HG03095 (cell line): ENCODE measurements around the gene SLC28A3.

Experiments
- ATAC-seq: cut with Tn5 transposase; IDR thresholded peaks from one replicate; pipeline ENCODE4 v1.9.1; 2021; ENCODE audit warnings: moderate library complexity; ENCODE audit not compliant: unreplicated experiment

The SLC28A3 gene

DNA sequence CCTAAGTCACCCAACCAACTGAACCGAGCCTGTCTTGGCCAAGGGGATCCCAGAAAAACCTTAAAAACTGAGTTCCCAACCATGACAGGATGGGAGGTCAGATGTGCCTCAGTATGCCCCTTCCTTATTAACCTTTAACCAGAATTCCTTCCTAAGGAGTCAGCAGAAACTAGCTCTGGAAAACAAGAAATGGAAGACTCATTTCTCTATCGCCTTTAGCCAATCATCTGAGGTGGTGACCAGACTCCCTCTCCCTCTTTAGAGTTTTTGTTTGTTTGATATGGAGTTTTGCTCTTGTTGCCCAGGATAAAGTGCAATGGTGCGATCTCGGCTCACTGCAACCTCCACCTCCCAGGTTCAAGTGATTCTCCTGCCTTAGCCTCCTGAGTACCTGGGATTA, 37.5 kb downstream of the SLC28A3 start:
- ATAC-seq: no peak

DNA sequence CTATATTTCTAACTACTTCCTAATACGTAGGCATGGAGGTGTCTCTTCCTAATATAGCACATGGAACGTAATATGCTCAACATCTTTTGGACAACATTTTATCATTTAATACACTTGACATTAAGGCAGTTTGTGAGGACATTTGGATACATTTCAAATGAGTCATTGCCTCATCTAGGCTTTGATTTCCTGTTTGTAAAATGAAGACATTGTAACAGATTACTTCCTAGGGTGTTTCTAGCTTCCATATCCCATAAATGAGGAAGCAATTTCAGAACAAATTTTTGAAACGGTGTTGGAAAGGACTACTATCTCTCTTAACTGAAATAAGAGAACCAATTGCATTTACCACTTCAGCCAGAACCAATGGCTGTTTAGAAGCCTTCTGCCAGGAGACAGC, 38.7 kb downstream of the SLC28A3 start:
- ATAC-seq: no peak

DNA sequence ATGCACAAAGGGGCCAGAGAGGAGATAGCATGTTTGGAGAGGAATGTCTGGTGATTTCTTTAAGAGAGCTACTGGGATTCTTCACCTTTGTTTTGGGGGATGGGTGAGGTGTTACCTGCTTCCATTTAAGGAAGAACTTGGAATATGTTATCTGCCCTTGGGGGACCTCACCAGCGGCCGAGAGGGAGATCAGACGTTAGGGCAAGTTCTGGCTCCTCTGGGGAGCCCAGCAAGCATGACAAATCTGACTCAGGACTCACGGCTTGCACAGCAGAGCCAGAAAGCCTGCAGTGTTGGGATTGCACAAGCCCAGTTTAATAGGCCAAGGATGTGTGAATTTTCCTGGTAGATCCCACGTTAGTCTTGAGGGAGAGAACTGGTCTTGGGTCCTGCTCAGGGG, 40.3 kb downstream of the SLC28A3 start:
- ATAC-seq: no peak

DNA sequence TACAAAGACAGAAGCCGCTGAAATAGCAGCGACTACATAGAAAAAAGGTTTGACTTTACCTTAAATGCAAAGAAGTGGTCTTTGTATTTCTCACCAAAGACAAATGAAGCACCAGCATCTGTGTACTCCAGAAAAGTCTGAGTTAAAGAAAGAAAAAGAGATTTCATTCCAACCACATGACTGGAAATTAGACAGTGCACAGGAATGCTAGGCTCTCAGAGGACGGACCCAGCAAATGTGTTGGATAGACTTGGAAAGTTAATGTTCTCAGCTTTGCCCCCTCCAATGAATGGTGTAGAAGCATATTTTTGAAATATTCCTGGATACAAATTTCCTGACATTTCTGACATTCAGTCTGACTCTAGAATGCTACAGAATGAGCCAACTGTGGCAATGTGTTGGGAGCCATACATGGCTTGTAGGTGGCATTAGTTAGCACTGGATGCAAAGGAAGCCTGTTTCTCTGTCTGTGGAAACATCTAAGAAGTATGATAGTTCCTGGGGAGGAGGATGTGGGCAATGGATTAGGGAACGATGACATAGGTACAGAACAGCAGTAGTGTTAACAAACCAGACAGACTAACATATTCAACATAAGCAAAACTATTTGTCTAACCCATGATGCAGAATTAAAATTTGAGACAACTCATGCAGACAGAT, 43.3 kb downstream of the SLC28A3 start:
- ATAC-seq: no peak

DNA sequence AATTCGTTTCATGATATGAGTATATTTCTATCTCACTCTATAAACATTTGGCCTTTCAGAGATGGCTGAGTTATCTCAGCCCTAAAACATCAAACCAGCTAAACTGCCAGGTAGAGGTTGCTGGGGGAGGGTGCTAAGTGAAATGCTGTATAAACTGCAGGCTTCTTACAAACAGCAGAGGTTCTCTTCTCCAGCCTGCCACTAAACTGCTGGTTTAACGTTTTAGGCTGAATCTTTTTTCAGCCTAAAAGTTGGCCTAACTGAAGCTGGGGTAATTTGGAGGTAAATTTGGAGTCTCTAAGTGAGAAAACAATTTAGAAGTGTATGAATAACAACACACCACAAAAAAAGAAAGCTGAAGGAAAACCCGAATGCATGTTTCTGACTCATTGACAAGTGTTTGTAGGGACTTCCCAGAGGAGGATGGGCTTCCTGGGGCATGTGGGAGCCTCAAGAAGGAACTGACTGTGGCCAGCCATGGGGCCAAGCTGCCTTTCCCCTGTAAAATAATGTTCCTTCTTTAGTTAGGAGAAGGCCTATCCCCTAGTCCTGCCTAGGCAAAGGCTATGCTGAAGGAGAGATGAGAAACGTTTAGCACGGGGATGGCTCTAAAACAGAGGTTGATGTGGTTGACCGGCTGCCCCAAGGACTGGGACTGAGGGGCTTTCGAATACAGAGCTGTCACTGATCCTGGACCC, 44.3 kb downstream of the SLC28A3 start:
- peak; percentile 55 for ATAC-seq

DNA sequence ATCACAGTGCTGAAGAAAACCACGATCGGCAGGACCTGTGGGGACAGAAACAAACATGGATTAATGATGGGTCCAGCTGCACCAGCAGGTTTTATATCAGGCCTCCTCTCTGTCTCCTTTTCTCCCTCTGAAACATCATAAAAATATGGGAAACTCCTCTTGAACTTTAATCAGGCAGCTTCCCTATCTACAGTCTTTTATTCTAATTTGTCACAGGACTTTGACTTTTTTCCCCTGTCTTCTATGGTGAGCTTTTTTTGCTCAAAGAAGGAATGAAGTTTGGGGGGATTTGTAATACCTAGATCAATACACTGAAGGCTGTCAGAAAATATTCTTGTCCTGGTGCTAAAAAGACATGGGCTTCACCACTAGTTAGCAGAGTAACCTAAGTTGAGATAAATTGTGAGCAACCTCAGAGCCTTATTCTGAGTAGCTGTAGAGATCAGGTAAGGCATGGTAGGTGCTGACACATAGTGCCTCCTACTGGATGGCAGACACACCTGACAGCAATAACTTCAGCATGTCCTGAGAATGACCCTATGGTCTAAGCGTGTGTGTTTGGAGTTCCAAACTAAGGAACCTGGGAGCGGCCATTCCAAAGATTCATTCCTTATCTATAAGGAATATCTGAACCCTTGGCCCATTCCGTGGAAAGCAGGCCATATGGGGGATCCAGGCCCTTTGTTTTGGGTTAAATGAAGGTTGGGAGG, 46.2 kb downstream of the SLC28A3 start:
- ATAC-seq: no peak

DNA sequence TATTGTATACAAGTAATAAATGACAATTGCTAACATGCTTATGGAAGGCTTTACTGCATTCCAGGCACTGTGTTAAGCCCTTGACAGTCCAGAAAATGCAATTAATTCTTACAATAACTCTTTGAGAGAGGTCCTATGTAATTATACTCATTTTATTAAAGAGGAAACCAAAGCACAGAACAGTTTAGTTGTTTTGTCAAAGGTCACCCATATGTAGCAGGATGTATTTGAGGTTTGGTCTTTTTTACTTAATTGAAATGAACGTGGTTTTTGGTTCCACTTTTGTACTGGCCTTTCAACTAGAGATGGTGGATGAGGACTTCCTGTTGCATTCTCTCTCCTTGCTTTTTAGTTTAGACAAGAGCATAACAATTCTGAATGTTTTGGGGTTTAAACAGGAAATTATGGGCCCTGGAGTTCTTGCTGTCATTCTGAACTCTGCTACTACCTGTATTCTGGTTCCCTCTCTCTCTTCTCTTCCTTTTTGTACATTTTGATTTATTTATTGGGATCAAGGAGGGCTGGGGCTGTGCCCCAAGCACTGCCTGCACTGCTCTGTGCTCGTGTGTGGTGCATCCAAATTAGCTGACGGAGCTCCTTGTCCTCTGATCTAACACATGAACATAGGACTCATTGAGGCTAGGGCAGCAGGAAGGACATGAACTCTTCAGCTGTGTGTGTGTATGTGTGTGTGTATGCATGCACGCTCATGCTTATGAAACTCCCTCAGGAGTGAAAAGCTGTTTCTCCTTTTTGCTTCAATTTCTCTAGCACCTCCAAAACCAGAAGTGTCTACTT, 47.4 kb downstream of the SLC28A3 start:
- peak; percentile 48 for ATAC-seq

DNA sequence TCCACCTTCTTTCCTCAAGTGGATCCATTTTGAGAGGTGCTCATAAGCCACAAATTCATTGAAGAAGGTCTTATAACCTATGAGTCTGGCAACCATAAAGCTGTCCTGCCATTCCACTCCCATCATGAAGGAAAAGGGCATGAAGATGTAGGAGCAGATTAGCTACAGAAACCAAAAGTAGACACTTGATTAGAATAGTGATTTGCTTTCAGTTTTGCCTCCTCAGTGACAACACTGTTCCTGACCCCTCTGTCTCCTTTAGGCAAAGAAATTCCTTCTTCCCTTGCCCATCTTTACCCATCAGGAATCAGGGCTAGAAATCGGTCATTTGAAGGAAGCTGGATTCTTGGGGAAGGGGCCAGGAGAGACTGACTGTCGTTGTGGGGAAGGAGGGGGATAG, 55.2 kb downstream of the SLC28A3 start:
- ATAC-seq: no peak

DNA sequence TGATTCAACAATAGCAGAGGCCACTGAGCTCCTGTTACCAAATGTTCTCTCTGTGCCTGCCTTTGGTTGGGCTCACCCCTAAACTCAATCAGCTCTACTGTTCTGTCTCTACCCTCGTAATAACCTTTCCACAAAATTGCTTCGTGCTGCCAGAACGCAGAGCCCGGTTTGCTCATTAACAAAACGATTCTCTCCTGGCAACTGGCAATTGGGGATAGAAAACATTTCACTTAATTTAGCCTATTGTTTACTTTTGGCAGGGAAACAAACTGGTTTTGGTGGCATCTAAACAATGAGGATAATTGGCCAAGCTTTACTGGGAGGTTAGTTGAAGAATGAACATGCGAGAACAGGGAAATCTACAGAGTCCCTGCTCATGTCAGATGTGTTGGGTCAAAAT, 56.6 kb downstream of the SLC28A3 start:
- ATAC-seq: no peak

DNA sequence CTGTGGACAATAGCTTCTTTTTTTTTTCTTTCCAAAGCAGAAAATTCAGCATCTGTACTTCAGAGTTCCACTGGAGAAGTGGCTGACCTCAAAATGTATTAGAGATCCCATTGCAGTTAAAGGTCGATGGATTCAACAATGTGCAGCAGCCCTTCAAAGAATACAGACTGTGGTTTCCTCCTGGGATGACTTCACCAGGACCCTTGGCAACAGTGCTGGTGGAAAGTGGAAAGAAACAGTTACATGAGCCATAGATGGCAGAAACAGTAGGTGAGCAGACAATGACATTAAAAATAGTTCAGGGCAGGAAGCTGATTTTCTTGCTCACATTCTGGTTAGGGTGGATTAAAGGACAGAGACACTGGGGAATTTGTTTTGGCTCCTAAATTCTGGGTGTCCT, 62.4 kb downstream of the SLC28A3 start:
- no peak for ATAC-seq

DNA sequence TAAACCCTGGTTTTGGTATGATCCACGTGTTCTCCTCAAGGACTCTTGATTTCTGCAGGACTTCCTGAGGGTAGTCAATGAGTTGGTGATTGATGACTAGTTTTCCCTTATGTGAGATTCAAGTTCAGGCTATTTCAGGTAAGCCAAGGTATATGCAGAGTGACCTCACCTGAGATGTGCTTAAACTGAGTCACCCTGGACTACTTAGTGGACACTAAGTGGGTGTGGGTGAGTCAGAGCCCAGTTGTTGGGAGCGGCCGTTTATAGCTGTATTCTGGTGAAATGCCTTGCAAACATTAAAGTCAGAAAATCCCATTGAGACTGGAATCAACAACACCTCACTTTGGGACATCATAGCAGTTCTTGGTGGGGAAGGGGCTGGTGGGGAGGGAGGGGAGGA, 62.9 kb downstream of the SLC28A3 start:
- no peak for ATAC-seq

DNA sequence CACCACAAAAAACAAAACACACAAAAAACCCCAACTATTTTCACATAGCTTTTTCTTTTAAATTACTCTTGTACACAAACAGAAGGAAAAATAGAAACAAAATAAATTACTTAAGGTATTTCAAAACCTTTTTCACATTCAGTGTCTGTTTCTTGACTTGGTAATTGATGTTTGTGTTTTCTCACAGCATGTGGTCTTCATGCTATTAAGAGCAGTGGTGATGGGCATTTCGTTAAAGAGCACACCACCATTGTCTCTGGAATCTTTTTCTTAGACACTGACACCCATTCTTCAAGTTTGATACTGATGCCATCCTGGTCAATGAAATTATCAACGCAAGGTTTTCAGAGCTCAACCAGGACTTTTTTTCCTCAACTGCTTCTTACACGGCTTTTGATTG, 63.8 kb downstream of the SLC28A3 start:
- no peak for ATAC-seq

DNA sequence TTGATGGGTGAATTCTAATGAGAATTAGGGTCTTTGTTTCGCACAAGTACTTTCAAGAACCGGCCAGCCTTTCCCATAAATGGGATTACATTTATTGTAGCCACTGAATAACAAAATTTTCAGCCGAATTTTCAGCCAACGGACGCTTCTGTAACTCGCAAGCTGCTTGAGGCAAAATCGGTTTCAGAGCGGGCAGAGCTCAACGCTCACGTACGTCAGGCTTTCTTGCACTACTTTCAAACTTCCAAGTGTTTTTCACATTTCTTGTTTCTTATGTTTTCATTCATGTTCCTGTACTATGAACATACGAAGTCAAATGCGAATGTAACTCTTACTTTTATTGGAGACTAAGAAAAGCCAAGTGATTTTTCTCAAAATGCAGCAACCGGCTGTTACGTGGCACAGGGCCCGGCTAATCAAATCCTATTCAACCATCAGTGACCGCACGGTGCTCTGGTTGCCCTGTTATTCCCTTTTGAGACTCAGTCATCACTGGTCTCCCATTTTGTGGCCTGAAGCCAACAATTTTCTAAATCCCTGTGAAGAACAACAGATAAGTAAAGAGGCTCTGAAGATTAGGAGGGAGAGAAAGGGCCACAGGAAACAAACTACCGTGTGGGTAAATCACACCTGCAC, 68.5 kb downstream of the SLC28A3 start:
- ATAC-seq: no peak

DNA sequence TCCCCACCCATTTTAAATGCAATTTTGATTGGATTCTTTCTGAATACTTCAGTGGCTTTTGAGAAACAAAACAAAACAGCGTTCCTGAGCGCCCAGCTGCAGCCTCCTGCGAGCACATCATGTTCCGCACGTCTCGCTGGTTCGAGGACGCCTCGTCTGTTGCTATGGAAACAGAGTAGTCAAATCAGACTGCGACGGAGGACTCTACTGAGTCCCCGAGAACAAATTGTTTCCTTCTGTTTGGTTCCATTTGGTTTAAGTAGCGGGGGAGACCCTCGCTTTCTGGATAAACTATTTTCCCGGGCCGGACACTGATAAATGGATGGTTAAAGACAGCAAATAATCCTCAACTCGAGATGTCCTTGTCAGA, 69.0 kb downstream of the SLC28A3 start:
- ATAC-seq: peak; percentile 95

DNA sequence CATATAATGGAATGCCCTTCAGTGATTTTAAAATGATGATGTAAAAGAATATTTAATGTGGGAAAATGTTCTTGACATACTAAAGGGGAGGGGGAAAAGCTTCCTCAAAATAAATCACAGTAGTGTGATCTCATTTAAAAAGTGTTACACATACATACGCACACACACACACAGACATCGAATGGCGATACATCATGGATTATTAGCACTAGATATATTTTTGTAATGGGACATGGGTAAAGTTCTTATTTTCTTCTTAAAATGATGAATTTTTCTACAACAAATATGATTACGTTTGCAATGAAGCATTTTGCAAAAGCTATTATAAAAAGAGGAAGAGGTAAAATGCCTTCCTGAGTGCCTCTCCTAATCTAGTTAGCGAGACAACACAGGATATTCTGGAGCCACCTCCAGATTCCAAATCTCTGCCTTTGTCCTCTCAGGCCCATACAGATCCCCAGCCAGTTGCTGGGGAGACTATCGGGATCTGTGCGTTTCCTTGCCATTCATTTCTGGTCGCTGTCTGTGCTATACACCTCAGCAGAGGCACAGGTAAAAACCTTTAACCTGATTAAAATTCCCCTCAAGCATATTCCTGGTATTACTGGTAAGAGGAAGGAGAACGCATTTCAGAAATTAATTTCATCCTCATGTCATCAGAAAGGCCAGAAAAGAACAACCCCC, 69.6 kb downstream of the SLC28A3 start:
- peak; percentile 23 for ATAC-seq

DNA sequence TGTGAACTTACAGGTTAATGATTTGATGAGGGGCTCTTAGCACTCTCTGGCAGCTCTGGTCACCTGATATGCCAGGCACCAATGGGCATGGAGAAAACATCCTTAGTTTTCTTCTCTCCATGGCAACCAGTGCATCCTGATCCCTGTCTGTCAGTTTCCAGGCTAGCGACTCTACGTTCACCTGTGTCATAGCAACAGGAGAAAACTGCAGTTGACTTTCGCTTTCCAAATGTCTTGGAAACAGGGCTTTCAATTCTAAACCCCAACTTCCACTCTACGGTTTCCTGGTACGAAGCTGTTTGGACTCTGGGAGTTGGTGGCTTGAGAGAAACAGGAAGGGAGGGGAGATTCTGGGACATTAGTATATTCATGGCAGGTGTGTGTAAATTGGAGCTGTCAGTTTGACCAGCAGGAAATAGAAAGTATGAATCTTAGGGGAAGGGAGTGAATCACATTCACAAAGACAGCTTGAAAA, 74.4 kb downstream of the SLC28A3 start:
- no peak for ATAC-seq

DNA sequence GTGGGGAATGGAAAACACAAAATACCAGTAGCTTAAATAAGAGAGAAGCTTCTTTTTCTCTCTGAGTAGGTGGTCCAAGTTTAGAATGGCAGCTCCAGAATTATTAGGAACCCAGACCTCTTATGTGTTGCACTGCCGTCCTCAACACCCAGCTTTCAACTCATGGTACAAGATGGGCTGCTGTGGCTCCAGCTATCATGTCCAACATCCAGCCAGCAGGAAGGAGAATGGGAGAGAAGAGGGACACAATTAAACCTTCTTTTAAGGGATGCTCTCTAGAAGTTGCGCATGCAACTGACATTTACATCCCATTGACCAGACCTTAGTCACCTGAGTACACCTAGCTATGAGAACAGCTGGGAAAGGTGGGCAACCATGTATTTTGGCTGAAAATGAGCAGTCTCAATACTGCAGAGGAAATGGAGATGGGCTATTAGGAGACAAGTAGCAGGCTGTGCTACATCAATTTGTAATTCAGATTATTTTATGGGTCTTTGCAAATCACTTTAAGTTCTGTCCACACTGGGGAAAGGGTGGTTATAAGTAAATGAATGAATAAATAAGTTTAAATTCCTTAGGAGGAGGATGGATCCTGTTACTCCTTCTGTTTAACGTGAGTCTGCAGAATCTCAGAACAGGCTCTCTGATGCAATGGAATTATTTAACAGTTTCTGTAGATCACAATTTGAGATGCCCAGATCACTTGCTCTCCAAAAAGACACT, 76.1 kb downstream of the SLC28A3 start:
- no peak for ATAC-seq

DNA sequence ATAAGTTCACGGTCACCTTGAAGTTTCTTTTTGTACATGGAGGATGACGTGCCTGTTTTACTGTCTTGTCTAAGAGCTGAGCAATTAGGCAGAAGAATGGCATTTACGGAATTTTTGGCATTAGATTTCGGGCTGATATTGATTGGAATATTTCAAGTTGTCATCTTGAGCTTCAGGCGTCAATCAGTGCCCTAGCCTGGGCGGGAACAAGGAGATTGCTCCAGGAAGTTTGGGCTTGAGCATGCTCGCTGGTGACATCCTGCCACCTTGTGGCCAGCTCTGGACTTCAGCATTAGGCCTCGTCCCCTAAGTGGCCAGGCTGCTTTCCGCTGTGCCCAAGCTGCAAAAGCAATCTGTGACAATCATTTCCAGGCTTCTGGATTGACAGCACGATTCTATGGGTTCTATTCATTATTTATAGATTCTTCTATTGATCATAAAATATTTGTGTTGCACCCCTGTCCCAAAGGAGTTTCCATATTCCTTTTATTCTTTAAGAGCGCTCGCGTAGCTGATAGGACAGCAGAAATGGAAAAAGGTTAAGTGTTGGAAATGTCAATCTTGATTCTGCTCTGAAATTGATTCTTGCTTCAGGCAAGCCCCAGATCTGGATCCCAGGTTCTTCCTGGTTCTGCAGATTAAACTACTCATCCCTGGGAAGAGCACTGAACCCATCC, 79.3 kb downstream of the SLC28A3 start:
- no peak for ATAC-seq

DNA sequence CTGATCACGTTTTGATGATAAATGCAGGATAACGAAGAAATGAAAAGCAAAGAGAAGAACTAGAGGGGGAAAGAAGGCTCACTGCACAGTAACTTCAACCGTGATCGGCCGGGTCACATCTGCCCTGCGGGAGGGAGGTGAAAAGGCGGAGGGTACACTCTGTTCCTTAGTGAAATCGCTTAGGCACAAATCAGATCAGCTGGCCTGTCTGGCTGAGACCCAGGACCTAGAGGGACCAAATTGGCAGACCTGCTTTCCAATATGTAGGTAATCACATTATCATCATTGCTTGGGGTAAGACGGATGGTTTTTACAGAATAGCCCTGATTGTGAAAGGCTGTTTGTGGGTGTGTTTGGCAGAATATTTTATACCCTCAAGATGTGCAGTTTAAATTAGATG, 82.2 kb downstream of the SLC28A3 start:
- ATAC-seq: no peak
